Measurements from ENCODE around the gene SP1. TPM values are rescaled to one million over a fixed set of nuclear protein-coding genes. Genes with fewer than 3 reads are reported as not detected.

Gene SP1
- total RNA-seq: 37.0 and 60.8 TPM in 2 replicates

GRCh38 chr12:53380104-53380793, at the start of gene SP1:
SP1 (plus strand) TSS chr12:53380176; CDS start chr12:53380292, 116 bp downstream.

GRCh38 chr12:53336181-53336681, 43.7 kb upstream of the SP1 start, which contains the start of gene SP7:
SP7 (minus strand) TSS chr12:53336354; CDS start chr12:53335646, 708 bp downstream.

GRCh38 chr12:53423597-53423996, 43.6 kb downstream of the SP1 start, which contains the start of gene AMHR2:
AMHR2 (plus strand) TSS chr12:53423855; CDS start chr12:53423935, 80 bp downstream.

GRCh38 chr12:53441040-53441833, 61.3 kb downstream of the SP1 start, which contains the start of gene PRR13:
PRR13 (plus strand) TSS chr12:53441734; CDS start chr12:53442715, 981 bp downstream.

GRCh38 chr12:53451661-53452158, 71.7 kb downstream of the SP1 start, which contains the start of gene PCBP2:
PCBP2 (plus strand) TSS chr12:53452102; CDS start chr12:53454801, 2,699 bp downstream.

Other genes with a start within 250 kb of the SP1 start
- gene ZNF740, start 199.5 kb upstream of the SP1 start, total RNA-seq: 3.9 and 9.9 TPM in 2 replicates
- 1.6 and 8.7 TPM in 2 replicates for gene CSAD, start 199.3 kb upstream of the SP1 start, total RNA-seq
- 0.89 TPM in 1 of 2 replicates, not detected in the other for gene ITGB7, start 172.9 kb upstream of the SP1 start, total RNA-seq
- gene RARG, start 148.0 kb upstream of the SP1 start, total RNA-seq: 9.8 and 26.1 TPM in 2 replicates
- 1.3 and 26.6 TPM in 2 replicates for gene ESPL1, start 111.9 kb upstream of the SP1 start, total RNA-seq
- 240 and 333 TPM in 2 replicates for gene PFDN5, start 84.6 kb upstream of the SP1 start, total RNA-seq
- gene MYG1, start 80.5 kb upstream of the SP1 start, total RNA-seq: 74.3 and 81.6 TPM in 2 replicates
- 48.6 and 82.5 TPM in 2 replicates for gene AAAS, start 58.6 kb upstream of the SP1 start, total RNA-seq
- gene SP7, start 43.8 kb upstream of the SP1 start, total RNA-seq: not detected in 2 replicates
- gene AMHR2, start 43.7 kb downstream of the SP1 start, total RNA-seq: not detected in 2 replicates
- 82.9 and 105 TPM in 2 replicates for gene PRR13, start 61.6 kb downstream of the SP1 start, total RNA-seq
- gene PCBP2, start 71.9 kb downstream of the SP1 start, total RNA-seq: 263 and 427 TPM in 2 replicates
- 9.6 and 30.0 TPM in 2 replicates for gene MAP3K12, start 119.3 kb downstream of the SP1 start, total RNA-seq
- gene TARBP2, start 121.1 kb downstream of the SP1 start, total RNA-seq: 46.1 and 55.6 TPM in 2 replicates
- 1.5 TPM in 1 of 2 replicates, not detected in the other for gene NPFF, start 127.3 kb downstream of the SP1 start, total RNA-seq
- 13.9 and 17.1 TPM in 2 replicates for gene ATF7, start 246.2 kb downstream of the SP1 start, total RNA-seq

All from mesangial cell (primary cell).